BJ (cell line): ENCODE results near the gene FBXO34. TPM values are rescaled to one million over a fixed set of nuclear protein-coding genes. Genes with fewer than 3 reads are reported as not detected.
"Not testable (repeated sequence)": the region's sequence is repeated elsewhere in the genome, so short reads cannot be mapped to it uniquely, and the experiment has no call there.

Source experiments
- CTCF ChIA-PET: fragments of 350-600 bp; formaldehyde crosslinking; extraction: SDS; loops from one replicate; lab custom pipeline; 2021; ENCODE audit warnings: antibody characterized with exemption, inconsistent platforms; lab: Yijun Ruan, JAX
- POLR2A ChIA-PET: fragments of 300-600 bp; sonication (Branson Sonifier 250); formaldehyde crosslinking; extraction: SDS; loops from one replicate; lab custom pipeline; 2021; ENCODE audit warnings: antibody characterized with exemption; lab: Charles Lee
- DNase-seq: peaks from one replicate; pipeline ENCODE4 v3.0.0-alpha.2; 2011; ENCODE audit warnings: low read depth
- H3K27me3 ChIP-seq: 2 replicates; pipeline ENCODE4 v1.6.0; 2011; ENCODE audit warnings: low read length; ENCODE audit not compliant: control insufficient read depth, insufficient read depth
- H3K36me3 ChIP-seq: 2 replicates; pipeline ENCODE4 v1.5.1; 2011; ENCODE audit warnings: low read length; ENCODE audit not compliant: control insufficient read depth, insufficient read depth
- H3K4me3 ChIP-seq: 2 replicates; pipeline ENCODE4 v1.5.1; 2011; ENCODE audit warnings: low read depth, mild to moderate bottlenecking, control low read depth, low read length
- CTCF ChIP-seq: IDR thresholded peaks from 2 replicates; pipeline ENCODE4 v1.5.1; 2011; ENCODE audit warnings: low read depth, mild to moderate bottlenecking, control low read depth, inconsistent platforms, low read length, moderate library complexity; ENCODE audit not compliant: insufficient read depth
- polyA plus RNA-seq: library from polyadenylated mRNA; depleted of rRNA; stranded (reverse); fragments of >200 nt; gene quantifications from 2 replicates; pipeline ENCODE4 v1.2.3, GENCODE V29; 2011

The FBXO34 gene
- polyA plus RNA-seq, 1 experiment = 15.0 TPM

GRCh38 chr14:55374771-55375170 is 103.5 kb downstream of the FBXO34 start:
- no peak for TF ChIP-seq CTCF
- Histone ChIP-seq H3K36me3 (peaks cover 8% of the 10 kb centered on the region), H3K27me3 (no peaks in the 10 kb centered on the region), H3K4me3 (no peak overlapping the region)
- no peak for DNase-seq
- POLR2A ChIA-PET = no interaction called here
- CTCF ChIA-PET = interaction anchor here (0.9 kb wide), 1 partner anchor 54 kb away, joined by 3 read pairs; no protein-coding TSS in a partner anchor

GRCh38 chr14:55377236-55377635 is 106.0 kb downstream of the FBXO34 start:
- POLR2A ChIA-PET = no interaction called here
- TF ChIP-seq CTCF = no peak
- Histone ChIP-seq H3K36me3 (peaks cover 12% of the 10 kb centered on the region), H3K27me3 (no peaks in the 10 kb centered on the region), H3K4me3 (no peak overlapping the region)
- CTCF ChIA-PET = interaction anchor here (1.4 kb wide), 1 partner anchor 9 kb away, joined by 4 read pairs; no protein-coding TSS in a partner anchor
- no peak for DNase-seq

GRCh38 chr14:55381040-55381439 is 109.8 kb downstream of the FBXO34 start:
- Histone ChIP-seq H3K27me3 (no peaks in the 10 kb centered on the region), H3K36me3 (peaks cover 12% of the 10 kb centered on the region), H3K4me3 (no peak overlapping the region)
- CTCF ChIA-PET = no interaction called here
- TF ChIP-seq CTCF = no peak
- no peak for DNase-seq
- POLR2A ChIA-PET = no interaction called here

- TF ChIP-seq CTCF = no peak
- H3K4me3 ChIP-seq = no peak overlapping the region
- CTCF ChIA-PET = no interaction called here
- POLR2A ChIA-PET = no interaction called here
- H3K36me3 ChIP-seq = peaks cover 10% of the 10 kb centered on the region
- no peak for DNase-seq
- no peaks in the 10 kb centered on the region for H3K27me3 ChIP-seq
These were observed 110.3 kb downstream of the FBXO34 start for GRCh38 chr14:55381561-55381960.

GRCh38 chr14:55382483-55382882 is 111.3 kb downstream of the FBXO34 start:
- Histone ChIP-seq H3K27me3 (no peaks in the 10 kb centered on the region), H3K36me3 (peaks cover 7% of the 10 kb centered on the region; the same call in 1 of the 2 replicates), H3K4me3 (no peak overlapping the region)
- DNase-seq = no peak
- POLR2A ChIA-PET = no interaction called here
- CTCF ChIA-PET = interaction anchor here (1.2 kb wide), 1 partner anchor 15 kb away, joined by 4 read pairs; no protein-coding TSS in a partner anchor
- TF ChIP-seq CTCF = no peak

- POLR2A ChIA-PET, DNase-seq, H3K27me3 ChIP-seq, H3K36me3 ChIP-seq, H3K4me3 ChIP-seq: not testable (repeated sequence)
- CTCF ChIA-PET = interaction anchor here (1.2 kb wide), 1 partner anchor 16 kb away, joined by 4 read pairs; no protein-coding TSS in a partner anchor
These were observed 111.8 kb downstream of the FBXO34 start for GRCh38 chr14:55383056-55383466.
